ENCODE data around the gene KCNS3.

The KCNS3 gene

GRCh38 chr2:17965196-17965595 lies 86.7 kb downstream of the KCNS3 start:
- Histone ChIP-seq H3F3A (ENCODE audit: control insufficient read depth, insufficient read depth) (no peaks in the 10 kb centered on the region), H3K4me3 (ENCODE audit: low read length) (no peak overlapping the region), H3K27ac (ENCODE audit: low read depth, low read length) (no peak overlapping the region), H3K4me1 (ENCODE audit: control insufficient read depth, low read length) (peaks cover 9% of the 10 kb centered on the region), H3K27me3 (ENCODE audit: control insufficient read depth, low read length) (no peaks in the 10 kb centered on the region), H3K9me3 (ENCODE audit: control insufficient read depth, insufficient read depth, low read length) (no peaks in the 10 kb centered on the region), H3K4me2 (ENCODE audit: low read length) (no peak overlapping the region), H4K20me1 (ENCODE audit: control insufficient read depth, insufficient read depth, low read depth, low read length) (no peaks in the 10 kb centered on the region), H3K36me3 (ENCODE audit: control insufficient read depth, low read length) (no peaks in the 10 kb centered on the region), H3K9me2 (replicated peaks; ENCODE audit: control insufficient read depth, low read length) (no peaks in the 10 kb centered on the region), H3K79me2 (ENCODE audit: control insufficient read depth, low read length) (no peaks in the 10 kb centered on the region)
- TF ChIP-seq EZH2phosphoT487 (IDR thresholded peaks at IDR 0.05; ENCODE audit: borderline replicate concordance, low read length) (no peak), CTCF (IDR thresholded peaks at IDR 0.05; ENCODE audit: low read depth, low read length, poor library complexity, severe bottlenecking) (no peak)

- H3K4me2 ChIP-seq (ENCODE audit: low read length), result no peak overlapping the region
- no peak overlapping the region for H3K4me3 ChIP-seq (ENCODE audit: low read length)
- no peaks in the 10 kb centered on the region for H4K20me1 ChIP-seq (ENCODE audit: control insufficient read depth, insufficient read depth, low read depth, low read length)
- H3K36me3 ChIP-seq (ENCODE audit: control insufficient read depth, low read length), result no peaks in the 10 kb centered on the region
- no peak for TF ChIP-seq CTCF (IDR thresholded peaks at IDR 0.05; ENCODE audit: low read depth, low read length, poor library complexity, severe bottlenecking)
- no peak for TF ChIP-seq EZH2phosphoT487 (IDR thresholded peaks at IDR 0.05; ENCODE audit: borderline replicate concordance, low read length)
- H3K9me2 ChIP-seq (replicated peaks; ENCODE audit: control insufficient read depth, low read length), result no peaks in the 10 kb centered on the region
- H3K27ac ChIP-seq (ENCODE audit: low read depth, low read length), result no peak overlapping the region
- no peaks in the 10 kb centered on the region for H3F3A ChIP-seq (ENCODE audit: control insufficient read depth, insufficient read depth)
- peaks cover 9% of the 10 kb centered on the region for H3K4me1 ChIP-seq (ENCODE audit: control insufficient read depth, low read length)
- no peaks in the 10 kb centered on the region for H3K79me2 ChIP-seq (ENCODE audit: control insufficient read depth, low read length)
- H3K27me3 ChIP-seq (ENCODE audit: control insufficient read depth, low read length), result no peaks in the 10 kb centered on the region
- no peaks in the 10 kb centered on the region for H3K9me3 ChIP-seq (ENCODE audit: control insufficient read depth, insufficient read depth, low read length)
Measured at GRCh38 chr2:17966798-17967197, 88.3 kb downstream of the KCNS3 start.

- H3K4me1 ChIP-seq (ENCODE audit: control insufficient read depth, low read length), result peaks cover 9% of the 10 kb centered on the region
- H3K4me2 ChIP-seq (ENCODE audit: low read length), result no peak overlapping the region
- no peak overlapping the region for H3K4me3 ChIP-seq (ENCODE audit: low read length)
- H3K9me3 ChIP-seq (ENCODE audit: control insufficient read depth, insufficient read depth, low read length), result no peaks in the 10 kb centered on the region
- no peaks in the 10 kb centered on the region for H3F3A ChIP-seq (ENCODE audit: control insufficient read depth, insufficient read depth)
- H3K79me2 ChIP-seq (ENCODE audit: control insufficient read depth, low read length), result no peaks in the 10 kb centered on the region
- TF ChIP-seq CTCF (IDR thresholded peaks at IDR 0.05; ENCODE audit: low read depth, low read length, poor library complexity, severe bottlenecking) (no peak), EZH2phosphoT487 (IDR thresholded peaks at IDR 0.05; ENCODE audit: borderline replicate concordance, low read length) (no peak)
- no peaks in the 10 kb centered on the region for H3K36me3 ChIP-seq (ENCODE audit: control insufficient read depth, low read length)
- no peak overlapping the region for H3K27ac ChIP-seq (ENCODE audit: low read depth, low read length)
- no peaks in the 10 kb centered on the region for H3K9me2 ChIP-seq (replicated peaks; ENCODE audit: control insufficient read depth, low read length)
- no peaks in the 10 kb centered on the region for H4K20me1 ChIP-seq (ENCODE audit: control insufficient read depth, insufficient read depth, low read depth, low read length)
- no peaks in the 10 kb centered on the region for H3K27me3 ChIP-seq (ENCODE audit: control insufficient read depth, low read length)
Measured at GRCh38 chr2:17969661-17970060, 91.2 kb downstream of the KCNS3 start.

Data from DOHH2 (cell line).